ENCODE results near the gene TCEA2. TPM values are rescaled to one million over a fixed set of nuclear protein-coding genes. Genes with fewer than 3 reads are reported as not detected.

TCEA2 gene
- total and polyA plus RNA-seq, 2 of the 13 experiments (the other 11 are each of a cell fraction or from before 2014, with no cell fraction given) = 28.1 to 33.7 TPM

- TF ChIP-seq GTF3A (CRISPR knock-in tag; conservative IDR thresholded peaks at IDR 0.05) (0 out of 2 replicates have a peak, but pooled peaks have one; percentile 33), PTBP1 (IDR thresholded peaks at IDR 0.05; ENCODE audit: low read depth, low read length, poor library complexity, severe bottlenecking) (no peak), ASH2L (IDR thresholded peaks at IDR 0.05; ENCODE audit: insufficient read length, low read depth, low read length) (no peak), RFXAP (CRISPR knock-in tag; IDR thresholded peaks at IDR 0.05; ENCODE audit: borderline replicate concordance) (no peak), ZKSCAN8 (CRISPR knock-in tag; IDR thresholded peaks at IDR 0.05; ENCODE audit: borderline replicate concordance) (no peak), ATF7-NPFF (CRISPR knock-in tag; IDR thresholded peaks at IDR 0.05; ENCODE audit: low read depth) (peak; percentile 29), SP4 (CRISPR knock-in tag; IDR thresholded peaks at IDR 0.05) (peak; percentile 19; the same call in 1 of the 2 replicates), SPEN (CRISPR knock-in tag; IDR thresholded peaks at IDR 0.05; ENCODE audit: low read depth) (no peak; the same call in none of the 2 replicates), LCORL (IDR thresholded peaks at IDR 0.05) (no peak), LCORL (CRISPR knock-in tag; IDR thresholded peaks at IDR 0.05) (peak; percentile 33; the same call in 1 of the 2 replicates), LBX2 (CRISPR knock-in tag; IDR thresholded peaks at IDR 0.05; ENCODE audit: borderline replicate concordance) (0 out of 2 replicates have a peak, but pooled peaks have one; percentile 19), IRF2 (CRISPR knock-in tag; IDR thresholded peaks at IDR 0.05) (no peak), ZNF777 (CRISPR knock-in tag; IDR thresholded peaks at IDR 0.05) (peak; percentile 96), ATF7 (IDR thresholded peaks at IDR 0.05) (no peak), ATF7 (CRISPR knock-in tag; IDR thresholded peaks at IDR 0.05) (0 out of 2 replicates have a peak, but pooled peaks have one; percentile 22)
- TF ChIP-seq, protein P1, sequence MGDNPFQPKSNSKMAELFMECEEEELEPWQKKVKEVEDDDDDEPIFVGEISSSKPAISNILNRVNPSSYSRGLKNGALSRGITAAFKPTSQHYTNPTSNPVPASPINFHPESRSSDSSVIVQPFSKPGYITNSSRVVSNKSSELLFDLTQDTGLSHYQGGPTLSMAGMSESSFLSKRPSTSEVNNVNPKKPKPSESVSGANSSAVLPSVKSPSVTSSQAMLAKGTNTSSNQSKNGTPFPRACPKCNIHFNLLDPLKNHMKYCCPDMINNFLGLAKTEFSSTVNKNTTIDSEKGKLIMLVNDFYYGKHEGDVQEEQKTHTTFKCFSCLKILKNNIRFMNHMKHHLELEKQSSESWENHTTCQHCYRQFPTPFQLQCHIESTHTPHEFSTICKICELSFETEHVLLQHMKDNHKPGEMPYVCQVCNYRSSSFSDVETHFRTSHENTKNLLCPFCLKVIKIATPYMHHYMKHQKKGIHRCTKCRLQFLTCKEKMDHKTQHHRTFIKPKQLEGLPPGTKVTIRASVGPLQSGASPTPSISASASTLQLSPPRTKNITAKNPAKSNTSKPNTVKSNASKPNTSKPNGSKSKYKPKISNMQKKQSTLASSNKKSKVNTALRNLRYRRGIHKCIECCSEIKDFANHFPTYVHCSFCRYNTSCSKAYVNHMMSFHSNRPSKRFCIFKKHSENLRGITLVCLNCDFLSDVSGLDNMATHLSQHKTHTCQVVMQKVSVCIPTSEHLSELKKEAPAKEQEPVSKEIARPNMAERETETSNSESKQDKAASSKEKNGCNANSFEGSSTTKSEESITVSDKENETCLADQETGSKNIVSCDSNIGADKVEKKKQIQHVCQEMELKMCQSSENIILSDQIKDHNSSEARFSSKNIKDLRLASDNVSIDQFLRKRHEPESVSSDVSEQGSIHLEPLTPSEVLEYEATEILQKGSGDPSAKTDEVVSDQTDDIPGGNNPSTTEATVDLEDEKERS (CRISPR knock-in tag; IDR thresholded peaks at IDR 0.05) = no peak
- TF ChIP-seq, protein P2, sequence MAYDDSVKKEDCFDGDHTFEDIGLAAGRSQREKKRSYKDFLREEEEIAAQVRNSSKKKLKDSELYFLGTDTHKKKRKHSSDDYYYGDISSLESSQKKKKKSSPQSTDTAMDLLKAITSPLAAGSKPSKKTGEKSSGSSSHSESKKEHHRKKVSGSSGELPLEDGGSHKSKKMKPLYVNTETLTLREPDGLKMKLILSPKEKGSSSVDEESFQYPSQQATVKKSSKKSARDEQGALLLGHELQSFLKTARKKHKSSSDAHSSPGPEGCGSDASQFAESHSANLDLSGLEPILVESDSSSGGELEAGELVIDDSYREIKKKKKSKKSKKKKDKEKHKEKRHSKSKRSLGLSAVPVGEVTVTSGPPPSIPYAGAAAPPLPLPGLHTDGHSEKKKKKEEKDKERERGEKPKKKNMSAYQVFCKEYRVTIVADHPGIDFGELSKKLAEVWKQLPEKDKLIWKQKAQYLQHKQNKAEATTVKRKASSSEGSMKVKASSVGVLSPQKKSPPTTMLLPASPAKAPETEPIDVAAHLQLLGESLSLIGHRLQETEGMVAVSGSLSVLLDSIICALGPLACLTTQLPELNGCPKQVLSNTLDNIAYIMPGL (CRISPR knock-in tag; IDR thresholded peaks at IDR 0.05; ENCODE audit: borderline replicate concordance in 1 of 2, low read depth in 1 of 2) = peak in 1 of 2 experiments; percentile 51; a peak in 1 of 4 replicates
- TF ChIP-seq, protein P3, sequence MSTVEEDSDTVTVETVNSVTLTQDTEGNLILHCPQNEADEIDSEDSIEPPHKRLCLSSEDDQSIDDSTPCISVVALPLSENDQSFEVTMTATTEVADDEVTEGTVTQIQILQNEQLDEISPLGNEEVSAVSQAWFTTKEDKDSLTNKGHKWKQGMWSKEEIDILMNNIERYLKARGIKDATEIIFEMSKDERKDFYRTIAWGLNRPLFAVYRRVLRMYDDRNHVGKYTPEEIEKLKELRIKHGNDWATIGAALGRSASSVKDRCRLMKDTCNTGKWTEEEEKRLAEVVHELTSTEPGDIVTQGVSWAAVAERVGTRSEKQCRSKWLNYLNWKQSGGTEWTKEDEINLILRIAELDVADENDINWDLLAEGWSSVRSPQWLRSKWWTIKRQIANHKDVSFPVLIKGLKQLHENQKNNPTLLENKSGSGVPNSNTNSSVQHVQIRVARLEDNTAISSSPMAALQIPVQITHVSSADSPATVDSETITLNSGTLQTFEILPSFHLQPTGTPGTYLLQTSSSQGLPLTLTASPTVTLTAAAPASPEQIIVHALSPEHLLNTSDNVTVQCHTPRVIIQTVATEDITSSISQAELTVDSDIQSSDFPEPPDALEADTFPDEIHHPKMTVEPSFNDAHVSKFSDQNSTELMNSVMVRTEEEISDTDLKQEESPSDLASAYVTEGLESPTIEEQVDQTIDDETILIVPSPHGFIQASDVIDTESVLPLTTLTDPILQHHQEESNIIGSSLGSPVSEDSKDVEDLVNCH (CRISPR knock-in tag; IDR thresholded peaks at IDR 0.05) = peak; percentile 69; the same call in 1 of the 2 replicates
- TF ChIP-seq, protein P4, sequence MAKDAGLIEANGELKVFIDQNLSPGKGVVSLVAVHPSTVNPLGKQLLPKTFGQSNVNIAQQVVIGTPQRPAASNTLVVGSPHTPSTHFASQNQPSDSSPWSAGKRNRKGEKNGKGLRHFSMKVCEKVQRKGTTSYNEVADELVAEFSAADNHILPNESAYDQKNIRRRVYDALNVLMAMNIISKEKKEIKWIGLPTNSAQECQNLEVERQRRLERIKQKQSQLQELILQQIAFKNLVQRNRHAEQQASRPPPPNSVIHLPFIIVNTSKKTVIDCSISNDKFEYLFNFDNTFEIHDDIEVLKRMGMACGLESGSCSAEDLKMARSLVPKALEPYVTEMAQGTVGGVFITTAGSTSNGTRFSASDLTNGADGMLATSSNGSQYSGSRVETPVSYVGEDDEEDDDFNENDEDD (CRISPR knock-in tag; IDR thresholded peaks at IDR 0.05; ENCODE audit: borderline replicate concordance) = peak; percentile 20
Measured at GRCh38 chr20:64083804-64084684, 21.0 kb downstream of the TCEA2 start, which contains the start of gene LKAAEAR1 (continued).
